GM12878 (cell line): ENCODE results near the gene CDC42EP1. TPM values are rescaled to one million over a fixed set of nuclear protein-coding genes. Genes with fewer than 3 reads are reported as not detected.
A peak's percentile ranks its signal among the peaks of the same experiment; 100 is the strongest.

Experiments
- ATF7 ChIP-seq: fragments of 450-650 bp; IDR thresholded peaks from 2 replicates; pipeline ENCODE4 v1.6.1; 2016; ENCODE audit warnings: low read depth, mild to moderate bottlenecking
- EGR1 ChIP-seq, 2 experiments: IDR thresholded peaks; 1 replicate in 1 of 2; 2 replicates in 1 of 2; pipeline ENCODE4 v1.6.1; 2011 to 2012; ENCODE audit warnings: low read depth in 2 of 2, low read length in 2 of 2, borderline replicate concordance in 1 of 2, mild to moderate bottlenecking in 1 of 2, moderate library complexity in 1 of 2
- MYC ChIP-seq: IDR thresholded peaks from 2 replicates; pipeline ENCODE4 v1.6.1; 2011; ENCODE audit warnings: mild to moderate bottlenecking, low read length, moderate library complexity, inconsistent platforms; ENCODE audit not compliant: insufficient read depth, insufficient replicate concordance, insufficient read length, severe bottlenecking
- NR2C2 ChIP-seq: IDR thresholded peaks from 2 replicates; pipeline ENCODE4 v1.6.1; 2011; ENCODE audit warnings: borderline replicate concordance, low read depth; ENCODE audit not compliant: control insufficient read depth, insufficient read length
- RELB ChIP-seq: fragments of 450-650 bp; IDR thresholded peaks from 2 replicates; pipeline ENCODE4 v1.6.1; 2017; ENCODE audit warnings: low read depth, mild to moderate bottlenecking, moderate library complexity
- RUNX3 ChIP-seq: IDR thresholded peaks from 2 replicates; pipeline ENCODE4 v1.6.1; 2012; ENCODE audit warnings: low read length, inconsistent platforms
- ZNF687 ChIP-seq: fragments of 450-650 bp; IDR thresholded peaks from 2 replicates; pipeline ENCODE4 v1.6.1; 2017; ENCODE audit warnings: mild to moderate bottlenecking, moderate library complexity
- polyA plus RNA-seq, 11 experiments: library from polyadenylated mRNA; depleted of rRNA in 4 of 11; unstranded in 6 of 11; stranded (reverse) in 5 of 11; fragments of >200 nt; fragmentation: Nextera tagmentation in 4 of 11; fragmentation: Illumina TruSeq in 1 of 11; extraction: Ambion mirVana in 4 of 11; extraction: Trizol in 1 of 11; gene quantifications; 1 replicate in 1 of 11; 2 replicates in 10 of 11; pipeline versions ENCODE4 v1.2.1 to v1.2.3, GENCODE V29; 2011 to 2016; ENCODE audit warnings: inconsistent platforms in 2 of 11, missing spikeins in 2 of 11, low read depth in 1 of 11
- total RNA-seq, 4 experiments: library from RNA; depleted of rRNA in 3 of 4; stranded (reverse); fragments of >200 nt in 3 of 4; fragmentation: Illumina TruSeq in 1 of 4; extraction: Trizol in 1 of 4; gene quantifications; 2 replicates each; pipeline versions ENCODE4 v1.2.1 to v1.2.3, GENCODE V29; 2013 to 2021

CDC42EP1 gene
- total and polyA plus RNA-seq, 10 of the 15 experiments (the other 5 are each of a cell fraction or from before 2014, with no cell fraction given): 0.04 to 0.33 (median 0.09) TPM; not detected in 7

GRCh38 chr22:37608477-37609239 is 48.4 kb downstream of the CDC42EP1 start, which contains the start of gene GGA1 (continued):
- no peak for TF ChIP-seq NR2C2
- TF ChIP-seq EGR1 (IDR thresholded peaks at IDR 0.05; ENCODE audit: borderline replicate concordance in 1 of 2, low read depth in 2 of 2, low read length in 2 of 2): peak; percentile 79 to 86
- peak; percentile 88 for TF ChIP-seq ATF7
- peak; percentile 99 for TF ChIP-seq RELB
- no peak for TF ChIP-seq MYC
- TF ChIP-seq RUNX3: peak; percentile 84
- TF ChIP-seq ZNF687: peak; percentile 22; the same call in 1 of the 2 replicates
